RKO (cell line): ENCODE data around the gene ITGB5.

Source experiments
- DNase-seq: peaks from one replicate; pipeline ENCODE4 v3.0.0-alpha.2; 2016; ENCODE audit warnings: low spot score

The ITGB5 gene

GRCh38 chr3:124860599-124860998, 26.6 kb downstream of the ITGB5 start:
- DNase-seq, result peak; percentile 30

GRCh38 chr3:124859025-124859424, 28.1 kb downstream of the ITGB5 start:
- DNase-seq, result no peak

- DNase-seq, result no peak
Observed at GRCh38 chr3:124858275-124858674, 28.9 kb downstream of the ITGB5 start.

GRCh38 chr3:124856677-124857076, 30.5 kb downstream of the ITGB5 start:
- no peak for DNase-seq

GRCh38 chr3:124854009-124854408, 33.2 kb downstream of the ITGB5 start:
- DNase-seq, result no peak

- DNase-seq, result no peak
Observed at GRCh38 chr3:124853446-124853845, 33.7 kb downstream of the ITGB5 start.

GRCh38 chr3:124851905-124852304, 35.3 kb downstream of the ITGB5 start:
- DNase-seq, result no peak

- no peak for DNase-seq
Observed at GRCh38 chr3:124851136-124851535, 36.0 kb downstream of the ITGB5 start.

GRCh38 chr3:124850633-124851032, 36.5 kb downstream of the ITGB5 start:
- DNase-seq, result no peak

GRCh38 chr3:124850212-124850611, 37.0 kb downstream of the ITGB5 start:
- DNase-seq, result no peak

- DNase-seq, result no peak
Observed at GRCh38 chr3:124848300-124848699, 38.9 kb downstream of the ITGB5 start.

GRCh38 chr3:124847863-124848262, 39.3 kb downstream of the ITGB5 start:
- DNase-seq, result no peak

- no peak for DNase-seq
Observed at GRCh38 chr3:124847051-124847450, 40.1 kb downstream of the ITGB5 start.

GRCh38 chr3:124846189-124846588, 41.0 kb downstream of the ITGB5 start:
- DNase-seq, result no peak

- peak; percentile 77 for DNase-seq
Observed at GRCh38 chr3:124845406-124845805, 41.8 kb downstream of the ITGB5 start.

- no peak for DNase-seq
Observed at GRCh38 chr3:124843506-124844177, 43.5 kb downstream of the ITGB5 start.

GRCh38 chr3:124843047-124843446, 44.1 kb downstream of the ITGB5 start:
- no peak for DNase-seq

- no peak for DNase-seq
Observed at GRCh38 chr3:124841517-124841916, 45.6 kb downstream of the ITGB5 start.

GRCh38 chr3:124840331-124840730, 46.8 kb downstream of the ITGB5 start:
- no peak for DNase-seq

GRCh38 chr3:124839896-124840295, 47.3 kb downstream of the ITGB5 start:
- DNase-seq, result no peak

- no peak for DNase-seq
Observed at GRCh38 chr3:124838963-124839362, 48.2 kb downstream of the ITGB5 start.

GRCh38 chr3:124837730-124838186, 49.4 kb downstream of the ITGB5 start:
- no peak for DNase-seq

GRCh38 chr3:124837065-124837464, 50.1 kb downstream of the ITGB5 start:
- DNase-seq, result no peak

- no peak for DNase-seq
Observed at GRCh38 chr3:124836448-124836847, 50.7 kb downstream of the ITGB5 start.
